ENCODE results near the gene FST. TPM values are rescaled to one million over a fixed set of nuclear protein-coding genes. Genes with fewer than 3 reads are reported as not detected.

FST gene
- polyA plus RNA-seq, 1 of the 3 experiments (the other 2 are of a cell fraction): 157 TPM

GRCh38 chr5:53464722-53465121, 15.7 kb upstream of the FST start:
- Histone ChIP-seq H3K79me2 (ENCODE audit: insufficient read depth) (no peaks in the 10 kb centered on the region), H3K27ac (ENCODE audit: low read depth in 2 of 2, low read length in 1 of 2) (no peak overlapping the region), H3K9me2 (no peaks in the 10 kb centered on the region), H2AFZ (ENCODE audit: low read depth) (0 out of 2 replicates have a peak overlapping the region, but pooled peaks have one; percentile 4), H3K27me3 (ENCODE audit: insufficient read depth) (no peaks in the 10 kb centered on the region), H3K9me3 (no peaks in the 10 kb centered on the region), H3K4me3 (ENCODE audit: low read depth in 2 of 2, low read length in 1 of 2) (no peak overlapping the region), H3F3A (replicated peaks; ENCODE audit: insufficient read depth) (peaks cover 2% of the 10 kb centered on the region), H3K4me2 (0 out of 2 replicates have a peak overlapping the region, but pooled peaks have one; percentile 13), H4K20me1 (ENCODE audit: insufficient read depth) (no peaks in the 10 kb centered on the region), H3K4me1 (ENCODE audit: control insufficient read depth in 1 of 2, insufficient read depth in 2 of 2, low read depth in 1 of 2, low read length in 1 of 2) (no peaks in the 10 kb centered on the region), H3K36me3 (replicated peaks in 1 of 2; ENCODE audit: control insufficient read depth in 1 of 2, insufficient read depth in 2 of 2, low read length in 1 of 2) (no peaks in the 10 kb centered on the region), H3K9ac (no peak overlapping the region)
- WGBS (ENCODE audit: low lambda C conversion rate): 26% methylated on average over 3 of the region's 3 CpGs
- no peak for DNase-seq
- TF ChIP-seq RCOR1 (IDR thresholded peaks at IDR 0.05; ENCODE audit: low read length) (no peak), IRF3 (IDR thresholded peaks at IDR 0.05; ENCODE audit: low read depth, low read length) (no peak), USF2 (IDR thresholded peaks at IDR 0.05; ENCODE audit: borderline replicate concordance, low read depth, low read length) (no peak), MAX (IDR thresholded peaks at IDR 0.05; ENCODE audit: low read depth) (no peak), FOXM1 (IDR thresholded peaks at IDR 0.05; ENCODE audit: low read depth) (no peak), USF1 (IDR thresholded peaks at IDR 0.05; ENCODE audit: borderline replicate concordance, low read depth) (no peak), RAD21 (IDR thresholded peaks at IDR 0.05; ENCODE audit: low read length) (no peak), YY1 (IDR thresholded peaks at IDR 0.05; ENCODE audit: low read depth) (no peak), MXI1 (IDR thresholded peaks at IDR 0.05; ENCODE audit: low read depth, low read length) (no peak), NRF1 (IDR thresholded peaks at IDR 0.05; ENCODE audit: low read depth, low read length) (no peak), GABPA (IDR thresholded peaks at IDR 0.05; ENCODE audit: low read depth) (no peak), SIN3A (IDR thresholded peaks at IDR 0.05; ENCODE audit: borderline replicate concordance, low read depth, low read length) (no peak), CHD2 (IDR thresholded peaks at IDR 0.05; ENCODE audit: low read length, partially characterized antibody) (no peak), TAF1 (IDR thresholded peaks at IDR 0.05; ENCODE audit: borderline replicate concordance, low read depth, low read length) (no peak), CTCF (IDR thresholded peaks at IDR 0.05) (no peak), GATA2 (CRISPR knock-in tag; IDR thresholded peaks at IDR 0.05) (no peak)
- ChIA-PET CTCF (interaction anchor here (1.0 to 2.1 kb wide), 2 partner anchors 13 to 16 kb away, joined by 3 to 6 read pairs; no protein-coding TSS in a partner anchor), POLR2A (no interaction called here)
